SIG-M5 (cell line): ENCODE results near the gene ZFAND6.
"Not testable (repeated sequence)": the region's sequence is repeated elsewhere in the genome, so short reads cannot be mapped to it uniquely, and the experiment has no call there.

Experiments used
- DNase-seq: peaks from one replicate; lab custom pipeline; 2025; lab: John Stamatoyannopoulos, UW

Gene ZFAND6

DNA sequence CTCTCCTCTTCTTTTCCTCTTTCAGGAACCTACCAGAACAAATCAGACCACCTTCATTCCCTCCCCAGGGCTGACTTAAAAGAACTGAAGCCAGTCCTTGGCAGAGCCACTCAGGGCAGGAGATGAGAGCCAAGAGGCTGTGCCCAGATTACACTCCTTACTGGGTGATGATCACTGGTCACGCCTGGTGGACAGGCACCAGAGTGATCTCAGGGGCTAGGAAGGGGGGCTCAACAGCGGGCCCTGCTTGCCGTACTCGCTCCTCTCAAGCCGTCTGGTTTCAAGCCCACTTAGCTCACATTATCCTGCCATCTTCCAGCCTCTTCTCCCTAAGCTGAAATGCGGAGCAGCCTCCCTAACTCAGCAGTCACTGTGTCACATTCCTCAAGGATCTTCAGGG lies 91.7 kb downstream of the ZFAND6 start:
- no peak for DNase-seq

DNA sequence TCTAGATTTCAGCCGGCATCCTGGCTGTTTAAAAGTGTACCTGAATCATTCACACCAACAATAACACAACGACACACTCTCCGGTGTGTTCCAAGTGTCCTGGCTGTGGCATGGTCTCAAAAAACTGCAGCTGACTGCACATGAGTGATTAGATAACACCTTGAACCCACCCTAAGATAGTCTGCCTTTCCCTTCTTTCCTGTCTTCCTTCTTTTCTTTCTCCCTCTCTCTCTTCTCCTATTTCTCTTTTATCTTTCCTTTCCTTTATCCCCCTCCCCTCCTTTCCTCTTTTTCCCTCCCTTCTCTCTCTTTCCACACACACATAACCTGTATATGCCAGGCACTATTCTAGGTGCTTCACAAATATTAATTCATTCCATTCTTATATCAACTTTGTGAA lies 92.1 kb downstream of the ZFAND6 start:
- DNase-seq: no peak

DNA sequence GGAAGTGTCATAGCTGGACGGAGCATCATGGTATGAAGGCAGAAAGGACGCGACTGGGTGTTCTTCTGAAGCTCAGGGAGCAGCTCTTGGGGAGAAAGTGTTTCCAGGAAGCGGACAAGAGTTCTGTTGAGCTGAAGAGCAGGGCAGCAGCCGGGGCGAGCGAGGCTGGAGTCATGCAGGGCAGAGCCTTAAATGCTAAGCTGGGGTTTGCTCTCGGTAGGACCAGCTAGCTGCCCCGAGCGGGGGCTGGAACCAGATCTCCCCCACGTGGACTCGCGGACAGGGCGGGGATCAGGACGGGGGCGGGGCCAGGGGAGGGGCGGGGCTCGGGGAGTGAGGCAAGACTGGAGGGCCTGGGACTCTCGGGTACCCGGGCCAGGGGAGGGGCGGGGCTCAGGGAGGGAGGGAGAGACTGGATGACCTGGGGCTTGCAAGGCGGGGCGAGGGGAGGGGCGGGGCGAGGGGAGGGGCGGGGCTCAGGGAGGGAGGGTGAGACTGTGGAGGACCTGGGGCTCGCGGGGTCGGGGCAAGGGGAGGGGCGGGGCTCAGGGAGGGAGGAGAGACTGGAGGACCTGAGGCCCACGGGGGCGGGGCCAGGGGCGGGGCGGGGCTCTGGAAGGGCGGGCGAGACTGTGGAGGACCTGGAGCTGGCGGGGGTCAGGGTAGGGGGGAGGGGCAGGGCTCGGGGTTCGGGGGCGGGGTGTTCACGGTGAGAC lies 92.9 kb downstream of the ZFAND6 start:
- peak; percentile 9 for DNase-seq

DNA sequence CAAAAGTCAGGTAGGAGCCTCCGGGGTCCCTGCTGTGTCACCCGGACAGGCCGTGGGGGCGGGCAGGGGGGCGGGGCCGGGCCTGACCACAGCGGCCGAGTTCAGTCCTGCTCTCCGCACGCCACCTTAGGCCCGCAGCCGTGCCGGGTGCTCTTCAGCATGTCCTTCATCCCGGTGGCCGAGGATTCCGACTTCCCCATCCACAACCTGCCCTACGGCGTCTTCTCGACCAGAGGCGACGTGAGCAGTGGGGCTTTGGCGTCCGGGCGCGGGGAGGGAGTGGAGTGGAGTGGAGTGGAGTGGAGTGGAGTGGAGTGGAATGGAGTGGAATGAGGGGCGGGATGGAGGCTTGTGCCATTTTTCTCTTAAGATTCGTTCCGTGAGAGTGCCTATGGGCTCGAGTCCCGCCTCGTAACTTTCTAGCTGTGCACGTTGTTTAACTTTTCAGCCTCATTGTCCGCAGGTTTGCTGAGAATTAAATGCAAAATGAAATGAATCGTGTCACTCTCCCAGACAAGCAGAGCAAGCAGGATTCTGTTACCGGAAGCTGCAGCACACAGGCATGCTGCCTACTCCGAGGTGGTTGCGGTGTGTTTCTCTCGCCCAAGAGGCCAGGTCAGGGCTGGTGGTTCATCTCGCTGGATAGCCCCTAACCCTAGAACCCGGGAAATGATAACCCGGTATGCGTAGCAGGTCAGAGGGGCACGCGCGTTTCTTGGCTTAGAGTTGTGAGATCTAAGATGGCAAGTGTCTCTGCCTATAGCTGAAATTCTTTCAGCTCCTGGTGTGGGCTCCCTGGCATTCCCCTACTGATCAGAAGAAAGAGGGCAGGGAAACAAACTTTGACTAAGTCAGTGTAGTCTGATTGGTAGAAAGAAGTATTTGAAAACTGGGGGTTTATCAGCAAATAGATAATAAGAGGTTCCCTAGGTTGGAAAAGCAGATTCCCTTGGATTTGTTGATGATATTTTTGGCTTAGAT lies 93.7 kb downstream of the ZFAND6 start, which contains the start of gene FAH:
TSS of gene FAH (plus strand) at position 104 of the 981 bp plus-strand sequence. CDS start at position 160, 56 bp downstream.
- no peak for DNase-seq

DNA sequence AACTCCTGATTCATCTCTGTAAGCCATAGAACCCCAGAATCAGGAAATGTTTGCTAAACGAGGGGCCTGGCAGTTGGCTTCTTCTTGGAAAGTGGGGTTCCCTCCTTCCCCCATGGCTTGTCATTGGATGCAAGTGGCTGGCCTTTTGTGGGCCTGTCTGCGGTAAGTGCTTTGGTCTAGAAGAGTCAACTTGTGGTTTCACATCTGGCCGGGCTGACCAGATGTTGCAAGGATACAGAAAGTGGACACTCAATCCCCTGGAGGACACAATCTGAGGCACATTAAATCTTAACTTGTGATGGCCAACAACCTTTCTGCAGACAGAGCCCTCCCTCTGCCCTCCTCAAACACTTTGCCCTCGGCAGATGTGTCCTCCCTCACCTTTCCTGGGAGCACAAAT lies 94.4 kb downstream of the ZFAND6 start:
- DNase-seq: no peak

DNA sequence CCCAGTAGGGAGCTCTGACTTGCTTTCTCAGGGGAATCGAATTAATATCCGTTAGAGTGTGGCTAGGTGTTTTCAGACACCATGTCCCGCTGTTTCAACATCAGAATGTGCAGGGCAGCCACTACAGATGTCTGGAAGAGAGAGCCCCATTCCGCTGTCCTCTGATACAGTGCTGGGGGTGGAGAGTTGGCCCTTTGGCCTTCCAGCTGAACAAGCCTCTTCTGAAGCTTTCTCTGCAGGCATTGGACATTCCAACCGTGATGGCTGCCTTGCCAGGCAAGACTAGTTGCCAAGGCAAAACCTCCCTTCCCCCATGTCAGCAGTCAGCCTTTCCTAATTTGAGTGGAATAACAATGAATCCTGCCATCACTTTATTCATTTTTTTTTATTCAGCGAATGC lies 94.9 kb downstream of the ZFAND6 start:
- no peak for DNase-seq

DNA sequence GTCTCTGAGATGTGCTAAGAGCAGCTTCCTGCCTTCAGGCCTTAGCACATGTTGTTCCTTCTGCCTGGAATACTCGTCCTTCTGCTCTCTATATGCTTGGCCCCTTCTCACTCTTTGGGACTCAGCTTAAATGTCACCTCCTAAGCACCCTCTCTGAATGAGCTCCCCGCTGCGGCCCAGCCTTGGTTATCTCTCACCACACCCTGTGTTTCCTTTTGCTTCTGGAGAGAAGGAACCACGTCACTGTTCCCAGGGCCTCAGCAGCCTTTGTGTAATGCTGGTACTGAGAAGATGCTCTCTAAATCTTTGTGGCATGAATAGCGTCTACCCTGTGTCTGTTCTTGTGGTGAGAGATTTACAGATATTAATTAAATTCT lies 95.5 kb downstream of the ZFAND6 start:
- no peak for DNase-seq

DNA sequence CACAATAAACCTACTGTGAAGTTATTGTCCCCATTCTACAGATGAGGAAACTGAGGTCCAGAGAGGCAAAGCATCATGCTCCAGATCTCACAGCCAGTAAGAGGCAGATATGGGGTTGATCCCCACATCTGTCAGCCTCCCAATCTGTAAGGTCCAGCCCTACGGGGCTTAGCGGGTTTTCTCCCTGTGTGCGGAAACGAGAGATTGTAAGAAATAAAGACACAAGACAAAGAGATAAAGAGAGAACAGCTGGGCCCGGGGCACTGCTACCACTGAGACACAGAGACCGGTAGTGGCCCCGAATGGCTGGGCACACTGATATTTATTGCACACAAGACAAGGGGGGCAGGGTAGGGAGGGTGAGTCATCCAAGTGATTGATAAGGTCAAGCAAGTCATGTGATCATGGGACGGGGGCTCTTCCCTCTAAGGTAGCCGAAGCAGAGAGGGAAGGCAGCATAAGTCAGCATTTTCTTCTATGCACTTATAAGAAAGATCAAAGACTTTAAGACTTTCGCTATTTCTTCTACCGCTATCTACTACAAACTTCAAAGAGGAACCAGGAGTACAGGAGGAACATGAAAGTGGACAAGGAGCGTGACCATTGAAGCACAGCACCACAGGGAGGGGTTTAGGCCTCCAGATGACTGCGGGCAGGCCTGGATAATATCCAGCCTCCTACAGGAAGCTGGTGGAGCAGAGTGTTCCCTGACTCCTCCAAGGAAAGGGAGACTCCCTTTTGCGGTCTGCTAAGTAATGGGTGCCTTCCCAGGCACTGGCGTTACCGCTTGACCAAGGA lies 96.1 kb downstream of the ZFAND6 start:
- DNase-seq: not testable (repeated sequence)

DNA sequence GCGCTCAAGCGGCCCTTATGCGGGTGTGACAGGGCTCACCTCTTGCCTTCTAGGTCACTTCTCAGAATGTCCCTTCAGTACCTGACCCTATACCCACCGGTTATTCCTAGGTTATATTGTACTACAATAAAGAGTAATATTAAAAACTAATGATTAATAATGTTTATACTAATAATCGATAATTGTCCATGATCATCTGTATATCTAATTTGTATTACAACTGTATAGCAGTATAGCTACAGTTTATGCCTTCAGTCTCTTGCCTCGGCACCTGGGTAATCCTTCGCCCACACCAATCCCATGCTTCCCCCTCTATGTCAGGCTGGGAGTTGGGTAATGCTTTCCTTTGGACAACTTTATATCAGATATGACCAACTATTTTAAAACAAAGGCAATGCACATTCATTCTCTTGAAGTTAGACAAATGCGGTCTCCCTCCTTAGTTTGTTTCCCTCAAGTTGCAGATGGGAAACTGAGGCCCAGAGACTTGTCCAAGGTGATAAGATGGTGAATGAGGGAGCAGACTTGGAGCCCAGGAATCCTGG lies 96.8 kb downstream of the ZFAND6 start:
- DNase-seq: no peak

DNA sequence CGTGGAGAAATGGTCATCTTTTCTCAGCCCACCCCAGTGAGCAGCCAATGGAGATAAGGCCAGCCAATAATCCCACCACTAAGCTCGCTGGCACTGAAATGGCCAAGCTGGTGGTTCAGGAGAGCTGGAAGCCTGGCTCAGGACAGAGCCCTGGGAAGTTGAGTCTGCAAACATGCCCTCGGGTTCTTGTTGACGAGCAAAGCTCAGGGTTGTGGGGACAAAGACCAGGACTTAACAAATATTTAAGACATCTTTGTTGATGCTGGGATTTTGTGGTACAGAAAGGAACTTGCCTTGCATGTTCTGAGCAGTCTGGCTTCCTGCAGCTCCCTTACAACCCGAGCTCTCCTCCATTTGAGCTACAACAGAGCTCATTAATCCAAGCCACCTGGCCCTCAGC lies 97.7 kb downstream of the ZFAND6 start:
- no peak for DNase-seq

DNA sequence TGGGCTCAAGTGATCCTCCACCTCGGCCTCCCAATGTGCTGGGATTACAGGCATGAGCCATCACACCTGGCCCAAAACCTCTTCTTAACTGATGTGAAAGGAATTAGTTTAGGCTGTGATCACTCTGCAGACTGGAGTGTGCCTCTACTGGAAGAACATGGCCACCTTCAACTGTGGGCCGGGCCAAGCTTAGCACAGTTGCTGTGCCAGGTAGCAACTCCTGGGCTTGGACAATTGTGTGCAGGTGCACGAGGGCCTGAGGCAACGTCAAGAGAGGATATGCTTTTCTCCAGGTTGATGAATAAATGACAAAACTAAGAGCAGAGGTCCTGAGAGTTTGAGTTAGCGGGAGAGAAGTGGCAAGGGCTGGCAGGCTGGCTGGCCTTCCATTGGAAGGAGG lies 99.8 kb downstream of the ZFAND6 start:
- DNase-seq: no peak

DNA sequence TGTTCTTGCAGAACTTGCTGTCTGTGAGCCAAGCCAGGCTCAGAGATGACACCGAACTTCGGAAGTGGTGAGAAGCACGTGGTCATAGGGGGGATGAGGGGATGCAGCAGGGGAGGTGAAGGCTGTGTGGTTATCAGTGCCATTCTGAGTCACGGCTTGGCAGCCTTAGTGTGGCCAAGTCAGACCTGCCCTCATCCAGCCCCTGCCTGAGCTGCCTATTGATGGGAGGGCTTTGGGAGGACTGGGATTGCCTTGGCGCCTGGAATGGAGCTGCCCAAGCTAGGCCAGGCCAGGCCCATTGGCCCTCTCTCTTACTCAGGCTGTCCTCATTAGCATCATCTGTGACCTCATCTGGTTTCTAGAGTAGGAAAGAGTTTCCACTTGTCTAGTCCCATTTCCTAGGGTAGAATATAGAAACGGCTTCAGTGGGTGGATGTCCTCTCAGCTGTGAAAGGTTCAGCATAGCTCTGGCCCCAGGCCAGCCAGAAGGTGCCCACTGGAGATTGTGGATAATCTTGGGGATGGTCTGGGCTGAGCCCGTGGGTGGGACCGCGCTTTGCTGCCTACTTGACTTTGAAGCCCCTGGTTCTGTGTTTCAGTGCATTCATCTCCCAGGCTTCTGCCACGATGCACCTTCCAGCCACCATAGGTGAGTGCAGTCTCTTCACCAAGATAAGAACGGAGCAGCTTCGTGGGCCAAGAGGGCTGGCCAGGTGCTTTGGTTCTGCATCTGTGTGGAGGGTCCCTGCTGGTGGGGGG lies 100.5 kb downstream of the ZFAND6 start:
- DNase-seq: no peak

DNA sequence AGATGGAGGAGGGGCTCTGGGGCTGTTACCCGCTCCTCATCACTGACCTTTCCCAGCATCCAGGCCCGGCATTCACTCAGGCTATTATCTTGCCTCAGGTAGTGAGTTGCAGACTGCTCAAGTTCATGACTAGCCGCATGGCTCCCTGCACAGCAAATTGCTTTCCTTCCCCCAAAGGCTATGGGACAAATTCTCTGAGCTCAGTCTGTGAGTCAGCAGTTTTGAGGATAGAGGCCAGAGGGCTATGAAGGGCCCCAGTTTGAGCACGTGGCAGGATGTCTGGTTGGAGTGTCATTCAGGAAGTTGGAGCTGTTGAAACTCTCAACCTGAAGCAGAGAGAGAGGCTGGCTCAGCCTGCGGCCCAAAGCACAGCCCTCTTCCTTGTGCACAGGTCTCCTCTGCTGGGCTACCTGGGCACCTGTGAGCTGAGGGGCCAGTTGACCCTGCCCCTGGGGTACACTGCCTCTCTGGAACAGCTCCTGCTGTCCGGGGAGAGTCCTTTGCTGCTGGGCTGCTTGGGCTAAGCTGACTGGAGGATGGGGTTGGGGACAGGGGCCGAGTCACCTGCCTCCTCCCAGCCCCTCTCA lies 101.2 kb downstream of the ZFAND6 start:
- peak; percentile 83 for DNase-seq

DNA sequence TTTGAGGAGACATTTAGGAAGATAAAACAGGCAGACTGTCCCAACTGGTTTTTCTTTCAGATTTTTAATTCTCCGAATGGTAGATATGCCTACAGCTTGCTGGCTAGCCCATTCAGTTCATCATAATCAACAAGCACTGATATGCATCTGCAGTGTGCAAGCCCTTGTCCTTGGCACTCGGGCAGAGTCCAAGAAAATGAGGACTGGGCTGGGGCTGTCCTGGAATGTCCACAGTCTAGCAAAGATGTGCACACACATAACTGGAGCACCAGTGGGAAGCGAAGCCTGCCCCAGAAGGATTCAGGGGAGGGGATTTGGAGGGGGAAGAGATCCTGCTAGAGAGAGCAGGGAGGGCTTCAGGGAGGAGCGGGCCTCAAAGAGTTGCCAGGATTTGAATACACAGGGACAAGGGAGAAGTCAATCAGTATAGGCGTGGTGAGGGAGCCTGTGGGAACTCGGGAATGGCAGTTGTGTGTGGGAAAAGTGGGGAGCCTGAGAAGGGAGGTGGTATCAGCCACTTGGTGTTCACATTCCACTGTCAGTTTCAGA lies 102.1 kb downstream of the ZFAND6 start:
- DNase-seq: no peak

DNA sequence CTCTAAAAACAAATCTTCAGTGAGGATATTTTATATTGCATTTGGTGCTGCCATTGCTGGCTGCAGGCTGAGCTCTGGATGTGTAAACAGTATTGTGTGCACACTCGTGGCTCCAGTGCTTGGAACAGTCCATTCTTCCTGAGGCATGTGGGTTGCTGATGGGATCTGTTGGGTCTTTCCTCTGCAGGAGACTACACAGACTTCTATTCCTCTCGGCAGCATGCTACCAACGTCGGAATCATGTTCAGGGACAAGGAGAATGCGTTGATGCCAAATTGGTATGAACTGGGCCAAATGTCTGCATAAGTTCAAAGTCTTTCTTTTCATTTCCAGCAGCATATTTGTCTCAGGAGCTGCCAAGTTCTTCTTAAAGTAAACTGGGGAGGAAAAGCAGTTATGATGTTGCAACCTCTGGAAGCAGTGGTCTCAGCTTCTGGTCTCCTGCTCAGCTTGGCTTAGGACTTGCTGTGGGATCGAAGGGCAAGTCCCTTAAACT lies 102.6 kb downstream of the ZFAND6 start:
- DNase-seq: no peak

DNA sequence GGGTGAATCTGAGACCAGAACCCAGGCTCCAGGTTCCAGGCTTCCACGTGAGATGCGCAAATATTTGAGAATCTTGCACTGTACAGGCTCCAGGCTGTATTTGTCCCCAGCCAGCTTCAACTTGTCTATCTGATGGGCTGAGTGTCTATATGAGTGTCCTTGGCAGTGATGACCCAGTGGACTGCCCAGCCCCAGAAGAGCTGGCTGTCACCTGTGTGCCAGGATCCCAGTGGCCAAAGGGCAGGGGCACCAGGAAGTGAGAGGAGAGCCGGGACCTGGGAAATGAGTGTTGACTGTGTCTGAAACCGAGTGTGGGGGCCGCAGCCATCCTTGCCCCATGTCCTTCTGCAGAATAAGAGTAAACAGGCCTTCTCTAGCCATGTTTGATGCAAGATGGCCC lies 103.7 kb downstream of the ZFAND6 start:
- DNase-seq: no peak

DNA sequence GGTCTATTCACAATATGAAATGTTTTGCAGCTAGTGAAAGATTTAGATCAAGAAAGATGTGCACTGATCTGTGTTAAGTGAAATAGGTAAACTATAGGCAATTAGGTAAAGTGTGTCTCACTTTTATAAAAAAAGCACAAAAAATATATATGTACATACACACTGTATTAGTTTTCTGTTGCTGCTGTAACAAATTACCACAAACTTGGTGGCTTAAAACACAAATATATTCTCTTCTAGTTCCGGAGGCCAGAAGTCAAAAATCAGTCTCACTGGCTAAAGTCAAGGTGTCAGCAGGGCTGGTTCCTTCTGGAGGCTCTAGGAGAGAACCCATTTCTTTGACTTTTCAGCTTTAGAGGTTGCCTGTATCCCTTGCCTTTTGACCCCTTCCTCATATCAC lies 104.4 kb downstream of the ZFAND6 start:
- DNase-seq: no peak

DNA sequence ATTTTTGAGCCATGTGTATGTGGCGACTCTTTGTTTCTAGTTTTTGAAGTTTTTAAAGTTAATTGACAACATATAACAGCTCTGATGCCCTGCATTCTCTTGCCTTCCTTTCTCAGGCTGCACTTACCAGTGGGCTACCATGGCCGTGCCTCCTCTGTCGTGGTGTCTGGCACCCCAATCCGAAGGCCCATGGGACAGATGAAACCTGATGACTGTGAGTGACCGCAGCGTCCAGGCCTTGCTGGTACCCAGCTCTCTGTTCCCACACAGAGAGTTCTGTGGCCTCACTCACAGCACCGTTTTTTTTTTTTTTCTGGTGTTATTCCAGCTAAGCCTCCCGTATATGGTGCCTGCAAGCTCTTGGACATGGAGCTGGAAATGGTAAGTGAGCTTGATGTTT lies 108.5 kb downstream of the ZFAND6 start:
- no peak for DNase-seq

DNA sequence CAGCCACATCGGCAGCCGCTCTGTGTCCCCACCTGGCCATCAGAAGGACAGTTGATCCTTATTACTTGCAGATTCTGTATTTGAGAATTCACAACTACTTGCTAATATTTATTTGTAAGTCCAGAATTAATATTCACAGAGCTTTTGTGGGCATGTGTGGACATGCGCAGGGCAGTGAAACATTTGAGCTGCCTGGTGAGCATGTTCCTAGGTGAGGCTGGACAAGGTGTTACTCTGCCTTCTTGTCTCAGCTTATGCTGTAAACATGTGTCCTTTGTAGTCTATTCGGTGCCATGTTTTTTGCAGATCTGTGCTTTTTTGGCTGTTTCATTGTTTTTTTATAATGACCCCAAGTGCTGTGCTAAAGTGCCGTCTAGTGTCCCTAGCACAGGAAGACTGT lies 108.9 kb downstream of the ZFAND6 start:
- no peak for DNase-seq

DNA sequence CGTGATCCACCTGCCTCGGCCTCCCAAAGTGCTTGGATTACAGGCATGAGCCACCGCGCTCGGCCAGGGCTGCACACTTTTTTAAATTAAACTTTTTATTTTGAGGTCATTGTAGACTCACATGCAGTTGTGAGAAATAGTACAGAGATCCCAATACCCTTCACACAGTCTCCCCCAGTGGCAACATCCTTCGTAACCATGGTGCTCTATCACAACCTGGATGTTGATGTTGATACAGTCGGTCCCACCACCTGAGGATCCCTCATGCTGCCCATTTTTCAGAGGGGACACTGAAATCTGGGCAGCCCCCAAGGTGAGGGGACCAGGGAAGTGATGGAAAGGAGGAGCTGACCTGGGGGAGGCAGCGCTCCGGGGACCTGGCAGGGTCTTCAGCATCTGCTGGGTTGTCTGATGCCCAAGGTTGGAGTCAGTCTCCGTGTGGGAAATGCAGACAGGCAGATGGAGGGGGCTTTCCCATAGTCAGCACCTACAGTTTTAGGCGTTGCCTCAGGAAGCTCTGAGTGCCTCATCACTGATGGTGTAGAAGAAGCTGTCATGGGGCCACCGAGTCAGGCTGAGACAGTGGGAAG lies 110.4 kb downstream of the ZFAND6 start:
- no peak for DNase-seq
